Right lobe of liver (tissue), 4 donors: ENCODE measurements around the gene BICDL2.

Source experiments
- CTCF ChIP-seq, 4 donors: fragments of 200-600 bp in 3 of 4; fragments of 450-650 bp in 1 of 4; IDR thresholded peaks; one replicate each; pipeline versions ENCODE4 v1.5.1 to v1.8.0; 2016 to 2022; ENCODE audit warnings: antibody characterized with exemption in 4 of 4, mild to moderate bottlenecking in 2 of 4
- POLR2A ChIP-seq: fragments of 450-650 bp; IDR thresholded peaks from one replicate; pipeline ENCODE4 v1.6.1; 2017; ENCODE audit warnings: antibody characterized with exemption, mild to moderate bottlenecking
- donor health status: DM: no; HTN: no; CAD: no.
- donor health status: DM: no; HTN: no; CAD: no.
- donor health status: DM: no; HTN: yes; CAD: no.

- TF ChIP-seq CTCF (IDR thresholded peaks at IDR 0.05), result no peak
- TF ChIP-seq POLR2A, result no peak
These were observed 13.4 kb downstream of the BICDL2 start for GRCh38 chr16:3023415-3023668.
